Measurements from ENCODE around the gene SEC14L2. TPM values are rescaled to one million over a fixed set of nuclear protein-coding genes. Genes with fewer than 3 reads are reported as not detected.

SEC14L2 gene
- total RNA-seq, 1 experiment from 2014 or later: 9.4 TPM

DNA sequence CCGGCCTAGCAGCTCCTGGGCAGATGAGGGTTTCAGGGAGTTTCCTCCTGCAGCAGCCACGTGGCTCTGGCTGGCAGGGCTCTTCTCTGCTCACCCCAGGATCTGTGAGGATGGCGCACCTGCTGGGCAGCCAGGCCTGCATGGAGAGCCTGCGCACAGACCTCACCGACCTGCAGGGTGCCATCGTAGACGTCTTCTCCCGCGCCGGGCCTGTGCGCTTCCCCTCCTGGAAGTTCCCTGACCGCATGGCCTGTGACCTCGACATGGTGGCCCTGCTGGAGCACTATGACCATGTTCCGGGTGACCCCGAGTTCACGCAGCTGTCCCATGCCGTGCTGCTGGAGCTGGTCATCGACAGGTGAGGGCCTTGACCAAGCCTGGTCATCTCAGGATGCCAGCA, 30.9 kb upstream of the SEC14L2 start:
- no peaks in the 10 kb centered on the region for H3K4me1 ChIP-seq
- peaks cover 6% of the 10 kb centered on the region for H3K36me3 Mint-ChIP-seq (ENCODE audit: insufficient read depth, unreplicated experiment)

DNA sequence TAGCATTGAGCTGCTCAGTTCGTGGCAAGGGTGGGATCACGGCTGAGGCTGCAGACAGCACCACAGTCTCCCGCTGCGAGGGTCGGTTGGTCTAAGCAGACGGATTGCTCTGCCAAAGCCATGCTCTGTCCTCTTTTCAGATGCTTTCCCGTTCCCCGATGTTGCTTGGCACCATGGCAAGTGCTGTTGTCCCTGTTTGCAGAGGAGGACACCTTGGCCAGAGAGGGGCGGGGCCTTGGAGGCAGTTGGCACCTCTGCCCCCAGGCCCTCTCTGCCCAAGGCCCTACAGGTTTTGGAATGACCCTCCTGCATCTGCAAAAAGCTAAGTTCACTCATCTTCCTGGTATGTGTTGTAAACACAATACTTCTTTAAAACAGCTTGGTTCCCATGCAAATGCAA, 28.4 kb upstream of the SEC14L2 start:
- Histone ChIP-seq H3K4me1 (no peaks in the 10 kb centered on the region), H3K27me3 (replicated peaks; ENCODE audit: control insufficient read depth, insufficient read depth, low read length) (no peaks in the 10 kb centered on the region), H3K36me3 (ENCODE audit: control insufficient read depth, insufficient read depth, low read length) (no peaks in the 10 kb centered on the region; the same call in 1 of the 2 replicates), H3K4me3 (ENCODE audit: low read depth, low read length) (no peak overlapping the region), H3K9me3 (no peaks in the 10 kb centered on the region)
- POLR2A ChIA-PET: interaction anchor here (0.6 kb wide), 1 partner anchor 251 kb away, joined by 4 read pairs; no protein-coding TSS in a partner anchor
- no peak for DNase-seq
- Mint-ChIP-seq H3K9me3 (ENCODE audit: unreplicated experiment) (no peaks in the 10 kb centered on the region), H3K27me3 (ENCODE audit: insufficient read depth, unreplicated experiment) (no peaks in the 10 kb centered on the region), H3K27ac (ENCODE audit: unreplicated experiment) (no peak overlapping the region), H3K4me3 (ENCODE audit: unreplicated experiment) (no peak overlapping the region), H3K36me3 (ENCODE audit: insufficient read depth, unreplicated experiment) (peaks cover 14% of the 10 kb centered on the region), H3K4me1 (ENCODE audit: low read depth, unreplicated experiment) (no peaks in the 10 kb centered on the region)
- intact Hi-C loops (cut with micrococcal nuclease; ENCODE audit: unreplicated experiment): no loop called here
- CTCF ChIA-PET: interaction anchor here (1.0 kb wide), 2 partner anchors 19 to 42 kb away, joined by 3 to 4 read pairs; partner anchors contain the start of genes RNF215 and TBC1D10A
- BruUV-seq (replicated peaks): no TSS peak
- TF ChIP-seq, protein P1, sequence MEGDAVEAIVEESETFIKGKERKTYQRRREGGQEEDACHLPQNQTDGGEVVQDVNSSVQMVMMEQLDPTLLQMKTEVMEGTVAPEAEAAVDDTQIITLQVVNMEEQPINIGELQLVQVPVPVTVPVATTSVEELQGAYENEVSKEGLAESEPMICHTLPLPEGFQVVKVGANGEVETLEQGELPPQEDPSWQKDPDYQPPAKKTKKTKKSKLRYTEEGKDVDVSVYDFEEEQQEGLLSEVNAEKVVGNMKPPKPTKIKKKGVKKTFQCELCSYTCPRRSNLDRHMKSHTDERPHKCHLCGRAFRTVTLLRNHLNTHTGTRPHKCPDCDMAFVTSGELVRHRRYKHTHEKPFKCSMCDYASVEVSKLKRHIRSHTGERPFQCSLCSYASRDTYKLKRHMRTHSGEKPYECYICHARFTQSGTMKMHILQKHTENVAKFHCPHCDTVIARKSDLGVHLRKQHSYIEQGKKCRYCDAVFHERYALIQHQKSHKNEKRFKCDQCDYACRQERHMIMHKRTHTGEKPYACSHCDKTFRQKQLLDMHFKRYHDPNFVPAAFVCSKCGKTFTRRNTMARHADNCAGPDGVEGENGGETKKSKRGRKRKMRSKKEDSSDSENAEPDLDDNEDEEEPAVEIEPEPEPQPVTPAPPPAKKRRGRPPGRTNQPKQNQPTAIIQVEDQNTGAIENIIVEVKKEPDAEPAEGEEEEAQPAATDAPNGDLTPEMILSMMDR (IDR thresholded peaks at IDR 0.05; ENCODE audit: insufficient read depth in 1 of 2, low read depth in 1 of 2, low read length in 1 of 2, severe bottlenecking in 1 of 2, unreplicated experiment in 1 of 2): no peak

More for the DNA sequence above, 30.9 kb upstream of the SEC14L2 start:
- no peak overlapping the region for H3K27ac Mint-ChIP-seq (ENCODE audit: unreplicated experiment)
- H3K4me3 Mint-ChIP-seq (ENCODE audit: unreplicated experiment): no peak overlapping the region
- no peaks in the 10 kb centered on the region for H3K27me3 Mint-ChIP-seq (ENCODE audit: insufficient read depth, unreplicated experiment)
- no peaks in the 10 kb centered on the region for H3K9me3 ChIP-seq
- H3K4me1 Mint-ChIP-seq (ENCODE audit: low read depth, unreplicated experiment): peaks cover 5% of the 10 kb centered on the region
- no peaks in the 10 kb centered on the region; the same call in 1 of the 2 replicates for H3K36me3 ChIP-seq (ENCODE audit: control insufficient read depth, insufficient read depth, low read length)
- ChIA-PET POLR2A (no interaction called here), CTCF (no interaction called here)
- H3K9me3 Mint-ChIP-seq (ENCODE audit: unreplicated experiment): no peaks in the 10 kb centered on the region
- no peak for DNase-seq
- intact Hi-C loops (cut with micrococcal nuclease; ENCODE audit: unreplicated experiment): no loop called here
- H3K4me3 ChIP-seq (ENCODE audit: low read depth, low read length): no peak overlapping the region
- no TSS peak for BruUV-seq (replicated peaks)
- H3K27me3 ChIP-seq (replicated peaks; ENCODE audit: control insufficient read depth, insufficient read depth, low read length): no peaks in the 10 kb centered on the region
- TF ChIP-seq, protein P1 (IDR thresholded peaks at IDR 0.05; ENCODE audit: insufficient read depth in 1 of 2, low read depth in 1 of 2, low read length in 1 of 2, severe bottlenecking in 1 of 2, unreplicated experiment in 1 of 2): no peak

DNA sequence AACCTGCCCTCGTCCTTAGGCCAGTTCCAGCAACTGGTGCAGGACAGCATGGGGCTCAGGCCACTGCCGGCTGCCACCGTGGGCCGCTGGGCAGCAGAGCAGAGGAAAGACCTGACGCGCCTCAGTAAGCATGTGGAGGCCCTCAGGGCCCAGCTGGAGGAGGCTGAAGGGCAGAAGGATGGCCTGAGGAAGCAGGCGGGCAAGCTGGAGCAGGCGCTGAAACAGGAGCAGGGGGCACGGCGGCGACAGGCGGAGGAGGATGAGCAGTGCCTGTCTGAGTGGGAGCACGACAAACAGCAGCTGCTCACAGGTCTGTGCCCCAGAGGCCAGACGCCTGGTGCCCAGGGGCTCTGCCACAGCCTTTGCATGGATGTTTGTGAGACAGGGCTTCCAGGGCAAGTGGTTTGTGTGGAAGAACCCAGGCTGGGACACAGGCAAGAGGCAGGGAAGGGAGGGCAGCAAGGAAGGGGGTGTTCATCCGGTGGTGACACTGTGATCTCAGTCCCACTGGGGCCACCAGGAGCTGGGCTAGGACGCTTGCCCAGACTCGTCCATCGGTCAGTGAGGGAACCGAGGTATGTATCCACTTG, 26.1 kb upstream of the SEC14L2 start:
- H3K4me3 Mint-ChIP-seq (ENCODE audit: unreplicated experiment): no peak overlapping the region
- Histone ChIP-seq H3K27me3 (replicated peaks; ENCODE audit: control insufficient read depth, insufficient read depth, low read length) (no peaks in the 10 kb centered on the region), H3K9me3 (no peaks in the 10 kb centered on the region), H3K36me3 (ENCODE audit: control insufficient read depth, insufficient read depth, low read length) (no peaks in the 10 kb centered on the region; the same call in 1 of the 2 replicates), H3K4me1 (no peaks in the 10 kb centered on the region), H3K4me3 (ENCODE audit: low read depth, low read length) (no peak overlapping the region)
- TF ChIP-seq, protein P1 (IDR thresholded peaks at IDR 0.05; ENCODE audit: insufficient read depth in 1 of 2, low read depth in 1 of 2, low read length in 1 of 2, severe bottlenecking in 1 of 2, unreplicated experiment in 1 of 2): no peak
- H3K27ac Mint-ChIP-seq (ENCODE audit: unreplicated experiment): no peak overlapping the region
- no peak for DNase-seq
- H3K36me3 Mint-ChIP-seq (ENCODE audit: insufficient read depth, unreplicated experiment): peaks cover 14% of the 10 kb centered on the region
- CTCF ChIA-PET: no interaction called here
- BruUV-seq (replicated peaks): no TSS peak
- POLR2A ChIA-PET: interaction anchor here (0.5 kb wide), 1 partner anchor 12 kb away, joined by 5 read pairs; no protein-coding TSS in a partner anchor
- H3K27me3 Mint-ChIP-seq (ENCODE audit: insufficient read depth, unreplicated experiment): no peaks in the 10 kb centered on the region
- intact Hi-C loops (cut with micrococcal nuclease; ENCODE audit: unreplicated experiment): no loop called here
- no peaks in the 10 kb centered on the region for H3K9me3 Mint-ChIP-seq (ENCODE audit: unreplicated experiment)
- H3K4me1 Mint-ChIP-seq (ENCODE audit: low read depth, unreplicated experiment): no peaks in the 10 kb centered on the region

Data from Caco-2 (cell line).